ENCODE results near the gene WDR7.

The WDR7 gene

GRCh38 chr18:56747032-56747658, 96.0 kb downstream of the WDR7 start:
- no peaks in the 10 kb centered on the region for H3K9me3 ChIP-seq (ENCODE audit: control insufficient read depth, insufficient read depth, low read depth, low read length)
- no peak overlapping the region for H3K27ac ChIP-seq (ENCODE audit: low read depth, low read length)
- H3K4me3 ChIP-seq (ENCODE audit: low read depth, low read length) = no peak overlapping the region
- H3K27me3 ChIP-seq (ENCODE audit: control insufficient read depth, insufficient read depth, low read length) = no peaks in the 10 kb centered on the region
- H3K4me1 ChIP-seq (ENCODE audit: control insufficient read depth, insufficient read depth, low read length) = no peaks in the 10 kb centered on the region
- no peak overlapping the region for H3K9ac ChIP-seq (ENCODE audit: low read length)
- H3K36me3 ChIP-seq (ENCODE audit: control insufficient read depth, insufficient read depth, low read length) = no peaks in the 10 kb centered on the region

- Histone ChIP-seq H3K27ac (ENCODE audit: low read depth, low read length) (no peak overlapping the region), H3K9me3 (ENCODE audit: control insufficient read depth, insufficient read depth, low read depth, low read length) (no peaks in the 10 kb centered on the region), H3K36me3 (ENCODE audit: control insufficient read depth, insufficient read depth, low read length) (no peaks in the 10 kb centered on the region), H3K9ac (ENCODE audit: low read length) (no peak overlapping the region), H3K4me3 (ENCODE audit: low read depth, low read length) (no peak overlapping the region), H3K27me3 (ENCODE audit: control insufficient read depth, insufficient read depth, low read length) (no peaks in the 10 kb centered on the region), H3K4me1 (ENCODE audit: control insufficient read depth, insufficient read depth, low read length) (no peaks in the 10 kb centered on the region)
These were observed 96.7 kb downstream of the WDR7 start for GRCh38 chr18:56747857-56748256.

GRCh38 chr18:56748698-56749268, 97.6 kb downstream of the WDR7 start:
- Histone ChIP-seq H3K9me3 (ENCODE audit: control insufficient read depth, insufficient read depth, low read depth, low read length) (no peaks in the 10 kb centered on the region), H3K9ac (ENCODE audit: low read length) (no peak overlapping the region), H3K36me3 (ENCODE audit: control insufficient read depth, insufficient read depth, low read length) (no peaks in the 10 kb centered on the region), H3K27ac (ENCODE audit: low read depth, low read length) (no peak overlapping the region), H3K4me1 (ENCODE audit: control insufficient read depth, insufficient read depth, low read length) (no peaks in the 10 kb centered on the region), H3K4me3 (ENCODE audit: low read depth, low read length) (no peak overlapping the region), H3K27me3 (ENCODE audit: control insufficient read depth, insufficient read depth, low read length) (no peaks in the 10 kb centered on the region)

DNA sequence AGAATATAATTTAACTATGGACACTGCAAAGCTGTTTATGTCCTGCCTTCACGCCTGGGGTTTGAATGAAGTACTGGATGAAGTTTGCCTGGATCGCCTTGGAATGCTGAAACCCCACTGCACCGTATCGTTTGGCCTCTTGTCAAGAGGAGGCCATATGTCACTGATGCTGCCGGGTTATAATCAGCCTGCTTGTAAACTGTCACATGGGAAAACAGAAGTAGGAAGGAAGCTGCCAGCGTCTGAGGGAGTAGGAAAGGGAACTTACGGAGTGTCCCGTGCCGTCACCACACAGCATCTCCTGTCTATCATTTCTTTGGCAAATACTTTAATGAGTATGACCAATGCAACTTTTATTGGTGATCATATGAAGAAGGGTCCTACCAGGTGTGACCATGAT, 105.8 kb downstream of the WDR7 start:
- Histone ChIP-seq H3K4me1 (ENCODE audit: control insufficient read depth, insufficient read depth, low read length) (no peaks in the 10 kb centered on the region), H3K27me3 (ENCODE audit: control insufficient read depth, insufficient read depth, low read length) (no peaks in the 10 kb centered on the region), H3K9ac (ENCODE audit: low read length) (no peak overlapping the region), H3K27ac (ENCODE audit: low read depth, low read length) (no peak overlapping the region), H3K4me3 (ENCODE audit: low read depth, low read length) (no peak overlapping the region), H3K9me3 (ENCODE audit: control insufficient read depth, insufficient read depth, low read depth, low read length) (no peaks in the 10 kb centered on the region), H3K36me3 (ENCODE audit: control insufficient read depth, insufficient read depth, low read length) (no peaks in the 10 kb centered on the region)

DNA sequence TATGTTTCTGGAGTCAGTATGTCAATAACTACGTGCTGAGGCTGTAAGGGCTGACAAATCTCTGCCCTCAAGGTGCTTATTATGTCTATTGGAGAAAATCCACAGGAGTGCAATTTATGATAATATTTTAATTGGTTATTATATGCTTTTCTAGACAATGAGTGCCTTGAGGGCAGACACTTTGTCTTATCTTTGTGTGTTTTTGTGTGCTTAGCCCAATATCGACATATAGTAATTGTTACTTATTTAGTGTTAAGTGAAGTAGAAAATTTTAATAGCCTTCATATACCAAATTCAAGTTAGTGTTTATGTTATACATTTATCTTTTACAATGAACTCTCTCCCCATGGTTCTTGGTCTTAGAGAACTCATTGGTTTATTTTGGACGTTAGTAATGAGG, 118.9 kb downstream of the WDR7 start:
- H3K27me3 ChIP-seq (ENCODE audit: control insufficient read depth, insufficient read depth, low read length) = no peaks in the 10 kb centered on the region
- no peaks in the 10 kb centered on the region for H3K36me3 ChIP-seq (ENCODE audit: control insufficient read depth, insufficient read depth, low read length)
- H3K9me3 ChIP-seq (ENCODE audit: control insufficient read depth, insufficient read depth, low read depth, low read length) = no peaks in the 10 kb centered on the region
- no peak overlapping the region for H3K4me3 ChIP-seq (ENCODE audit: low read depth, low read length)
- no peaks in the 10 kb centered on the region for H3K4me1 ChIP-seq (ENCODE audit: control insufficient read depth, insufficient read depth, low read length)
- no peak overlapping the region for H3K27ac ChIP-seq (ENCODE audit: low read depth, low read length)
- H3K9ac ChIP-seq (ENCODE audit: low read length) = no peak overlapping the region

DNA sequence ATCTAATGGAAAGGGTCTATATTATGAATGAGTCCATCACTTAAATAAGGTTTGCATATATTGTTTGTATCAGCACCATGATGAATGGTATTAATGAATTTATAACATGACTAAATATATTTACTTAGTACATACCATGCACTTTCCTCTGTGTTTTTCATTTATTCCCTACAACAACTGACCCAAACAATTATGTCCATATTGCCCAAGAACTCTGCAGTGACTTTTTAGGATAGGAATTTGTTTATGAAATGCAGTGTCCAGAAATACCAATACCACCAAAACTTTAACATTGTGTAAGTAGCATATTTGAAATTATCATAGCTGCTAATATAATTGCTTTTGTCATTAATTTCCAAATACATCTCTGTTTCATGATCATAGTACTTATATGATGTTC, 119.7 kb downstream of the WDR7 start:
- Histone ChIP-seq H3K9ac (ENCODE audit: low read length) (no peak overlapping the region), H3K4me1 (ENCODE audit: control insufficient read depth, insufficient read depth, low read length) (no peaks in the 10 kb centered on the region), H3K27ac (ENCODE audit: low read depth, low read length) (no peak overlapping the region), H3K36me3 (ENCODE audit: control insufficient read depth, insufficient read depth, low read length) (no peaks in the 10 kb centered on the region), H3K4me3 (ENCODE audit: low read depth, low read length) (no peak overlapping the region), H3K9me3 (ENCODE audit: control insufficient read depth, insufficient read depth, low read depth, low read length) (no peaks in the 10 kb centered on the region), H3K27me3 (ENCODE audit: control insufficient read depth, insufficient read depth, low read length) (no peaks in the 10 kb centered on the region)

DNA sequence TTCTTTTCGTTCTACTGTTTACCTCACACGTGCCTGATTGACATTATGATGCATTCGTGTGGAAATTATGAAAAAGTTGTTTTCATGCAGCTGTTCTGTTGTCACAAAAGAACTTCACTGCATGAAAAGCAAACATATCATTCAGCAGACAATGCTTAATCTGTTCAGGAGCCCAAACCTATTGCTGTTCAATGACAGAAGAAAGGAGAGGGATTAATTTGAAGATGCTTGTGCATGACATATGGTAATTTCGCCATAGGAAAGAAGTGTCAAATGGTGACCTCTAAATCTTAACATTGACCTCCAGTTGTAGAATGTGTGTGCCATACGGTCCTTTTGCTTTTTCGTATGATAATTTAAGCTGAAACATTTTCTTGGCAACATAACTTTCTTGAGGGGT, 124.5 kb downstream of the WDR7 start:
- Histone ChIP-seq H3K4me1 (ENCODE audit: control insufficient read depth, insufficient read depth, low read length) (no peaks in the 10 kb centered on the region), H3K27ac (ENCODE audit: low read depth, low read length) (no peak overlapping the region), H3K4me3 (ENCODE audit: low read depth, low read length) (no peak overlapping the region), H3K36me3 (ENCODE audit: control insufficient read depth, insufficient read depth, low read length) (no peaks in the 10 kb centered on the region), H3K9ac (ENCODE audit: low read length) (no peak overlapping the region), H3K27me3 (ENCODE audit: control insufficient read depth, insufficient read depth, low read length) (no peaks in the 10 kb centered on the region), H3K9me3 (ENCODE audit: control insufficient read depth, insufficient read depth, low read depth, low read length) (no peaks in the 10 kb centered on the region)

DNA sequence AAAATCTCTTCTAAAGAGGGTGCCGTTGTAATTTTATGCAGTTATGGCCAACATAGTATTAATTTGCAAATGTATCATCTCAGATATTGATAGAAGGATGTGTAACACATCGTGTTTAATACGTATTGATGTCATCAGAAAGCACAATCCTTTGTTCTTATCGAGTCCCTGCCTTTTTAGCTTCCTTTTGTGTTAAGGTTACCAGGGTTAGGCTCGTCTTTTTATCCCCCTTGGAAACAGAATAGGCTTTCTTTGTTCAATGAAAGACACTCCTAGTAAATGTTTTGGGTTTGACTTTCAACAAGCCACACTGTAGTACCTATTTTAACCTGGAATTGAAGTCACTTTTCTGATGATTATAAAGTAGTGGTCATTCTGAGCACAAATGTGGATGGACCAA, 136.2 kb downstream of the WDR7 start:
- no peaks in the 10 kb centered on the region for H3K9me3 ChIP-seq (ENCODE audit: control insufficient read depth, insufficient read depth, low read depth, low read length)
- no peak overlapping the region for H3K27ac ChIP-seq (ENCODE audit: low read depth, low read length)
- no peaks in the 10 kb centered on the region for H3K27me3 ChIP-seq (ENCODE audit: control insufficient read depth, insufficient read depth, low read length)
- peaks cover 4% of the 10 kb centered on the region; the same call in 1 of the 2 replicates for H3K4me1 ChIP-seq (ENCODE audit: control insufficient read depth, insufficient read depth, low read length)
- H3K9ac ChIP-seq (ENCODE audit: low read length) = no peak overlapping the region
- no peaks in the 10 kb centered on the region for H3K36me3 ChIP-seq (ENCODE audit: control insufficient read depth, insufficient read depth, low read length)
- no peak overlapping the region for H3K4me3 ChIP-seq (ENCODE audit: low read depth, low read length)

GRCh38 chr18:56789004-56789888, 138.1 kb downstream of the WDR7 start:
- Histone ChIP-seq H3K27ac (ENCODE audit: low read depth, low read length) (no peak overlapping the region), H3K4me3 (ENCODE audit: low read depth, low read length) (no peak overlapping the region), H3K4me1 (ENCODE audit: control insufficient read depth, insufficient read depth, low read length) (peaks cover 4% of the 10 kb centered on the region; the same call in 1 of the 2 replicates), H3K36me3 (ENCODE audit: control insufficient read depth, insufficient read depth, low read length) (no peaks in the 10 kb centered on the region), H3K9me3 (ENCODE audit: control insufficient read depth, insufficient read depth, low read depth, low read length) (no peaks in the 10 kb centered on the region), H3K27me3 (ENCODE audit: control insufficient read depth, insufficient read depth, low read length) (no peaks in the 10 kb centered on the region), H3K9ac (ENCODE audit: low read length) (no peak overlapping the region)

GRCh38 chr18:56789889-56790180, 138.7 kb downstream of the WDR7 start:
- no peak overlapping the region for H3K4me3 ChIP-seq (ENCODE audit: low read depth, low read length)

DNA sequence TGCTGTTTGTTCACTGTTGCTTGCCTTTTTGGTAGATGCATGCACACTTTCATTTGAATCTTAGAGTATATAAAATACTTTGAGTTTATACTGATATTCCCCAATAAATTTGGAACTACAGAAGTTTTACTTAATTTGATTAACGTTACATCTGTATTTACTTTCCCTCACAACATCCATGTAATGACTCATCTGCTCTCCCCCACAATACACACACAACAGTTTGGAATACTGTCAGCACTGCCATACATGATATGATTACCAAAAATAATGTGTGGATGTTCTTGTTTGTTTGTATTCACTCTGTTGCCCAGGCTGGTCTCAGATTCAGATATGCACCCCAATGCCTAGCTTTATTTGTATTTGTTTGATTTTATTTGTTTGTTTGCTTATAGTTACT, 144.2 kb downstream of the WDR7 start:
- Histone ChIP-seq H3K27me3 (ENCODE audit: control insufficient read depth, insufficient read depth, low read length) (no peaks in the 10 kb centered on the region), H3K36me3 (ENCODE audit: control insufficient read depth, insufficient read depth, low read length) (no peaks in the 10 kb centered on the region), H3K9me3 (ENCODE audit: control insufficient read depth, insufficient read depth, low read depth, low read length) (no peaks in the 10 kb centered on the region), H3K4me1 (ENCODE audit: control insufficient read depth, insufficient read depth, low read length) (no peaks in the 10 kb centered on the region), H3K4me3 (ENCODE audit: low read depth, low read length) (no peak overlapping the region), H3K27ac (ENCODE audit: low read depth, low read length) (no peak overlapping the region), H3K9ac (ENCODE audit: low read length) (no peak overlapping the region)

More at GRCh38 chr18:56789889-56790180, 138.7 kb downstream of the WDR7 start:
- H3K36me3 ChIP-seq (ENCODE audit: control insufficient read depth, insufficient read depth, low read length) = no peaks in the 10 kb centered on the region
- no peaks in the 10 kb centered on the region for H3K27me3 ChIP-seq (ENCODE audit: control insufficient read depth, insufficient read depth, low read length)
- no peak overlapping the region for H3K27ac ChIP-seq (ENCODE audit: low read depth, low read length)
- peaks cover 4% of the 10 kb centered on the region; the same call in 1 of the 2 replicates for H3K4me1 ChIP-seq (ENCODE audit: control insufficient read depth, insufficient read depth, low read length)
- H3K9me3 ChIP-seq (ENCODE audit: control insufficient read depth, insufficient read depth, low read depth, low read length) = no peaks in the 10 kb centered on the region
- no peak overlapping the region for H3K9ac ChIP-seq (ENCODE audit: low read length)

All from HUES6 (cell line).